Upper lobe of left lung (tissue), 6 donors: ENCODE measurements around the gene ADD2. TPM values are rescaled to one million over a fixed set of nuclear protein-coding genes. Genes with fewer than 3 reads are reported as not detected.

Source experiments
- small RNA-seq, 4 donors: library from RNA; depleted of rRNA; stranded (forward); fragments of <200 nt; gene quantifications; one replicate each; pipeline ENCODE3, GENCODE V24; 2016
- total RNA-seq, 6 donors: library from RNA; depleted of rRNA in 4 of 6; stranded (reverse); fragments of >200 nt in 4 of 6; gene quantifications; one replicate each; pipeline versions ENCODE4 v1.1.0 to v1.2.1, GENCODE V29; 2016 to 2021
- donor health status: DM: no; HTN: no; CAD: no; lungs with moderate emphysema.
- donor health status: DM: no; HTN: yes; CAD: no; lungs with severe emphysema.

Gene ADD2
- total RNA-seq, 6 donors from 2014 or later = under 0.01 to 3.3 (median 0.50) TPM

Small RNAs within 50 kb of the gene (small RNA-seq; reads per million reads assigned to genes)
- gene HMGN2P21 = 0 reads per million in 4 donors

Other genes with a start within 250 kb of the ADD2 start
- 10 to 100 TPM in 3 of 6 donors, 1 to 10 TPM in 3; 4.2 to 19.6 (median 10.7) TPM for gene TGFA, start 214.4 kb downstream of the ADD2 start, total RNA-seq
- not detected for gene FIGLA, start 22.4 kb upstream of the ADD2 start, total RNA-seq
- gene CLEC4F, start 52.4 kb upstream of the ADD2 start, total RNA-seq = 1 to 10 TPM in 1 of 6 donors, under 1 TPM in 4, not detected in 1; 0.15 to 1.0 (median 0.57) TPM
- 1 to 10 TPM in 1 of 6 donors, under 1 TPM in 1, not detected in 4; 0.74 to 2.2 TPM for gene CD207, start 67.6 kb upstream of the ADD2 start, total RNA-seq
- 10 to 100 TPM in 1 of 6 donors, 1 to 10 TPM in 1, under 1 TPM in 3, not detected in 1; 0.83 to 10.5 (median 0.91) TPM for gene VAX2, start 132.4 kb upstream of the ADD2 start, total RNA-seq
- 10 to 100 TPM in 1 of 6 donors, 1 to 10 TPM in 4, not detected in 1; 1.6 to 23.0 (median 3.2) TPM for gene ATP6V1B1, start 167.7 kb upstream of the ADD2 start, total RNA-seq
- gene ANKRD53, start 210.4 kb upstream of the ADD2 start, total RNA-seq = 10 to 100 TPM in 1 of 6 donors, 1 to 10 TPM in 2, under 1 TPM in 3; 0.26 to 10.5 (median 1.4) TPM
- gene TEX261, start 226.7 kb upstream of the ADD2 start, total RNA-seq = 10 to 100 TPM; 10.9 to 68.3 (median 33.8) TPM